Kasumi-1 (cell line): ENCODE measurements around the gene NLRP6.
"Not testable (repeated sequence)": the region's sequence is repeated elsewhere in the genome, so short reads cannot be mapped to it uniquely, and the experiment has no call there.

ENCODE experiments used
- DNase-seq, 2 experiments: peaks; one replicate each; lab custom pipeline; 2025; lab: John Stamatoyannopoulos, UW

Gene NLRP6

GRCh38 chr11:308740-309665, 30.8 kb downstream of the NLRP6 start:
- not testable (repeated sequence) for DNase-seq

- not testable (repeated sequence) for DNase-seq
Measured at GRCh38 chr11:309979-310572, 31.9 kb downstream of the NLRP6 start.

- not testable (repeated sequence) for DNase-seq
Measured at GRCh38 chr11:311013-311748, 33.0 kb downstream of the NLRP6 start.

- DNase-seq = no peak
Measured at GRCh38 chr11:312092-312816, 34.0 kb downstream of the NLRP6 start.

GRCh38 chr11:313304-313786, 35.1 kb downstream of the NLRP6 start:
- no peak for DNase-seq

- DNase-seq = peak; percentile 95
Measured at GRCh38 chr11:313787-314553, 35.8 kb downstream of the NLRP6 start, which contains the start of gene IFITM1. IFITM1 (plus strand) TSS chr11:314040; CDS start chr11:314171, 131 bp downstream.

GRCh38 chr11:314554-314875, 36.3 kb downstream of the NLRP6 start:
- DNase-seq = not testable (repeated sequence)

GRCh38 chr11:315051-315481, 36.9 kb downstream of the NLRP6 start:
- DNase-seq = no peak

- DNase-seq = no peak
Measured at GRCh38 chr11:315516-315994, 37.3 kb downstream of the NLRP6 start.

- no peak for DNase-seq
Measured at GRCh38 chr11:316031-316701, 38.0 kb downstream of the NLRP6 start.

- DNase-seq = no peak
Measured at GRCh38 chr11:316891-317301, 38.7 kb downstream of the NLRP6 start.

GRCh38 chr11:317668-318404, 39.6 kb downstream of the NLRP6 start:
- not testable (repeated sequence) for DNase-seq

GRCh38 chr11:318405-319120, 40.4 kb downstream of the NLRP6 start:
- not testable (repeated sequence) for DNase-seq

GRCh38 chr11:319121-319887, 41.1 kb downstream of the NLRP6 start:
- not testable (repeated sequence) for DNase-seq

- not testable (repeated sequence) for DNase-seq
Measured at GRCh38 chr11:319888-320273, 41.7 kb downstream of the NLRP6 start.

GRCh38 chr11:324156-324555, 45.9 kb downstream of the NLRP6 start:
- DNase-seq = no peak

GRCh38 chr11:324593-325517, 46.6 kb downstream of the NLRP6 start:
- not testable (repeated sequence) for DNase-seq
